ENCODE measurements around the gene CLNS1A. TPM values are rescaled to one million over a fixed set of nuclear protein-coding genes. Genes with fewer than 3 reads are reported as not detected.
"Not testable (repeated sequence)": the region's sequence is repeated elsewhere in the genome, so short reads cannot be mapped to it uniquely, and the experiment has no call there.

Gene CLNS1A
- total RNA-seq, 1 experiment from 2014 or later, result 190 TPM

- H3K4me1 ChIP-seq (replicated peaks; ENCODE audit: insufficient read depth), result peaks cover 8% of the 10 kb centered on the region
- peaks cover 7% of the 10 kb centered on the region; the same call in 1 of the 2 replicates for H3K9me3 ChIP-seq (ENCODE audit: insufficient read depth, low read depth)
- H3K9me2 ChIP-seq (ENCODE audit: insufficient read depth), result no peaks in the 10 kb centered on the region
- TF ChIP-seq EZH2 (IDR thresholded peaks at IDR 0.05; ENCODE audit: low read depth), result no peak
- TF ChIP-seq CTCF (conservative IDR thresholded peaks at IDR 0.05), result no peak
- no TSS peak for BruUV-seq (replicated peaks)
- intact Hi-C loops (cut with micrococcal nuclease; ENCODE audit: unreplicated experiment), result no loop called here
- H2AFZ ChIP-seq, result peak within 1 kb of the TSS; percentile 87
- no peaks in the 10 kb centered on the region for H4K20me1 ChIP-seq (ENCODE audit: insufficient read depth)
- peaks cover 15% of the 10 kb centered on the region for H3F3A ChIP-seq (ENCODE audit: insufficient read depth, low read depth)
- no peaks in the 10 kb centered on the region for H3K36me3 ChIP-seq (ENCODE audit: low read depth)
- CTCF ChIA-PET, result interaction anchor here (0.5 to 1.0 kb wide), 2 partner anchors 13 to 1114 kb away, joined by 3 read pairs; no protein-coding TSS in a partner anchor
- POLR2A ChIA-PET (ENCODE audit: unreplicated experiment), result interaction anchor here (0.5 to 0.7 kb wide), 6 partner anchors 221 to 1407 kb away, joined by 3 to 4 read pairs (median 3); no protein-coding TSS in a partner anchor
- no peaks in the 10 kb centered on the region for H3K79me2 ChIP-seq (ENCODE audit: low read depth)
- no peak within 1 kb of the TSS for H3K27ac ChIP-seq
- H3K4me2 ChIP-seq, result peak within 1 kb of the TSS; percentile 81
- peak; percentile 59 to 91 for DNase-seq
- H3K4me3 ChIP-seq, result peak within 1 kb of the TSS; percentile 71
- H3K27me3 ChIP-seq (ENCODE audit: insufficient read depth, low read depth), result no peaks in the 10 kb centered on the region
These were observed 47.9 kb downstream of the CLNS1A start, which contains the start of gene AQP11 for GRCh38 chr11:77589521-77590193. TSS of gene AQP11 (plus strand) at chr11:77589953. CDS start at chr11:77589993, 40 bp downstream.

- no peaks in the 10 kb centered on the region for H3K36me3 ChIP-seq (ENCODE audit: low read depth)
- no peaks in the 10 kb centered on the region for H3K79me2 ChIP-seq (ENCODE audit: low read depth)
- no peak overlapping the region for H3K27ac ChIP-seq
- H3K9me2 ChIP-seq (ENCODE audit: insufficient read depth), result no peaks in the 10 kb centered on the region
- intact Hi-C loops (cut with micrococcal nuclease; ENCODE audit: unreplicated experiment), result no loop called here
- H3K4me2 ChIP-seq, result peak overlapping the region; percentile 81
- H3K9me3 ChIP-seq (ENCODE audit: insufficient read depth, low read depth), result peaks cover 7% of the 10 kb centered on the region; the same call in 1 of the 2 replicates
- no TSS peak for BruUV-seq (replicated peaks)
- TF ChIP-seq CTCF (conservative IDR thresholded peaks at IDR 0.05), result no peak
- no peak for TF ChIP-seq EZH2 (IDR thresholded peaks at IDR 0.05; ENCODE audit: low read depth)
- ChIA-PET CTCF (interaction anchor here (1.0 kb wide), 1 partner anchor 13 kb away, joined by 3 read pairs; no protein-coding TSS in a partner anchor), POLR2A (ENCODE audit: unreplicated experiment) (interaction anchor here (0.5 to 0.7 kb wide), 6 partner anchors 221 to 1407 kb away, joined by 3 to 4 read pairs (median 3); no protein-coding TSS in a partner anchor)
- H3K27me3 ChIP-seq (ENCODE audit: insufficient read depth, low read depth), result no peaks in the 10 kb centered on the region
- peak overlapping the region; percentile 71 for H3K4me3 ChIP-seq
- no peak for DNase-seq
- peak overlapping the region; percentile 87 for H2AFZ ChIP-seq
- no peaks in the 10 kb centered on the region for H4K20me1 ChIP-seq (ENCODE audit: insufficient read depth)
- peaks cover 8% of the 10 kb centered on the region for H3K4me1 ChIP-seq (replicated peaks; ENCODE audit: insufficient read depth)
- H3F3A ChIP-seq (ENCODE audit: insufficient read depth, low read depth), result peaks cover 15% of the 10 kb centered on the region
These were observed 48.4 kb downstream of the CLNS1A start for GRCh38 chr11:77589181-77589520.

- intact Hi-C loops (cut with micrococcal nuclease; ENCODE audit: unreplicated experiment), result no loop called here
- peaks cover 47% of the 10 kb centered on the region for H3K9me3 ChIP-seq (ENCODE audit: insufficient read depth, low read depth)
- no peaks in the 10 kb centered on the region for H3K27me3 ChIP-seq (ENCODE audit: insufficient read depth, low read depth)
- no peaks in the 10 kb centered on the region for H3K79me2 ChIP-seq (ENCODE audit: low read depth)
- no peak overlapping the region for H3K4me2 ChIP-seq
- POLR2A ChIA-PET (ENCODE audit: unreplicated experiment), result no interaction called here
- H3K27ac ChIP-seq, result no peak overlapping the region
- CTCF ChIA-PET, result no interaction called here
- no TSS peak for BruUV-seq (replicated peaks)
- H3K4me3 ChIP-seq, result no peak overlapping the region
- DNase-seq, result peak in 1 of 2 experiments; percentile 49
- H3K9me2 ChIP-seq (ENCODE audit: insufficient read depth), result no peaks in the 10 kb centered on the region
- H3F3A ChIP-seq (ENCODE audit: insufficient read depth, low read depth), result no peaks in the 10 kb centered on the region
- H4K20me1 ChIP-seq (ENCODE audit: insufficient read depth), result no peaks in the 10 kb centered on the region
- TF ChIP-seq EZH2 (IDR thresholded peaks at IDR 0.05; ENCODE audit: low read depth) (no peak), CTCF (conservative IDR thresholded peaks at IDR 0.05) (no peak)
- H3K4me1 ChIP-seq (replicated peaks; ENCODE audit: insufficient read depth), result no peaks in the 10 kb centered on the region
- no peak overlapping the region for H2AFZ ChIP-seq
- H3K36me3 ChIP-seq (ENCODE audit: low read depth), result no peaks in the 10 kb centered on the region
These were observed 56.8 kb downstream of the CLNS1A start for GRCh38 chr11:77580712-77581337.

GRCh38 chr11:77575428-77575827 is 62.2 kb downstream of the CLNS1A start:
- H3K9me2 ChIP-seq (ENCODE audit: insufficient read depth); H3K4me3 ChIP-seq; H3K27ac ChIP-seq; H3F3A ChIP-seq (ENCODE audit: insufficient read depth, low read depth); BruUV-seq (replicated peaks); H3K27me3 ChIP-seq (ENCODE audit: insufficient read depth, low read depth); H3K9me3 ChIP-seq (ENCODE audit: insufficient read depth, low read depth); H3K36me3 ChIP-seq (ENCODE audit: low read depth); DNase-seq; H3K4me1 ChIP-seq (replicated peaks; ENCODE audit: insufficient read depth); intact Hi-C loops (cut with micrococcal nuclease; ENCODE audit: unreplicated experiment); CTCF ChIA-PET; H3K79me2 ChIP-seq (ENCODE audit: low read depth); H4K20me1 ChIP-seq (ENCODE audit: insufficient read depth); H2AFZ ChIP-seq; H3K4me2 ChIP-seq: not testable (repeated sequence)
- POLR2A ChIA-PET (ENCODE audit: unreplicated experiment), result interaction anchor here (0.7 kb wide), 1 partner anchor 27 kb away, joined by 15 read pairs; no protein-coding TSS in a partner anchor

GRCh38 chr11:77570896-77571295 is 66.7 kb downstream of the CLNS1A start:
- POLR2A ChIA-PET (ENCODE audit: unreplicated experiment); H3K36me3 ChIP-seq (ENCODE audit: low read depth); H3K27me3 ChIP-seq (ENCODE audit: insufficient read depth, low read depth); H4K20me1 ChIP-seq (ENCODE audit: insufficient read depth); H3K79me2 ChIP-seq (ENCODE audit: low read depth); DNase-seq; BruUV-seq (replicated peaks); H3K9me3 ChIP-seq (ENCODE audit: insufficient read depth, low read depth); H3K4me3 ChIP-seq; H3K9me2 ChIP-seq (ENCODE audit: insufficient read depth); H3K4me1 ChIP-seq (replicated peaks; ENCODE audit: insufficient read depth); H3K27ac ChIP-seq; H3K4me2 ChIP-seq; H2AFZ ChIP-seq; intact Hi-C loops (cut with micrococcal nuclease; ENCODE audit: unreplicated experiment); H3F3A ChIP-seq (ENCODE audit: insufficient read depth, low read depth): not testable (repeated sequence)
- CTCF ChIA-PET, result interaction anchor here (0.7 kb wide), 1 partner anchor 196 kb away, joined by 3 read pairs; no protein-coding TSS in a partner anchor
